Fibroblast of gingiva (primary cell): ENCODE results near the gene KIF27.
"Not testable (repeated sequence)": the region's sequence is repeated elsewhere in the genome, so short reads cannot be mapped to it uniquely, and the experiment has no call there.

Experiments used
- DNase-seq: peaks from one replicate; pipeline ENCODE4 v3.0.0-alpha.2; 2011; ENCODE audit warnings: low read depth

The KIF27 gene

GRCh38 chr9:83815120-83815519 lies 106.1 kb downstream of the KIF27 start:
- not testable (repeated sequence) for DNase-seq

GRCh38 chr9:83809213-83809612 lies 112.0 kb downstream of the KIF27 start:
- not testable (repeated sequence) for DNase-seq

DNA sequence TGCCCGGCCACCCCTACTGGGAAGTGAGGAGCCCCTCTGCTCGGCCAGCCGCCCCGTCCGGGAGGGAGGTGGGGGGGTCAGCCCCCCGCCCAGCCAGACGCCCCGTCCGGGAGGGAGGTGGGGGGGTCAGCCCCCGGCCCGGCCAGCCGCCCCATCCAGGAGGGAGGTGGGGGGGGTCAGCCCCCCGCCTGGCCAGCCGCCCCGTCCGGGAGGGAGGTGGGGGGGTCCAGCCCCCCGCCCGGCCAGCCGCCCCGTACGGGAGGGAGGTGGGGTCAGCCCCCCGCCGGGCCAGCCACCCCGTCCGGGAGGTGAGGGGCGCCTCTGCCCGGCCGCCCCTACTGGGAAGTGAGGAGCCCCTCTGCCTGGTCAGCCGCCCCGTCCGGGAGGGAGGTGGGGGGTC lies 116.8 kb downstream of the KIF27 start:
- not testable (repeated sequence) for DNase-seq

DNA sequence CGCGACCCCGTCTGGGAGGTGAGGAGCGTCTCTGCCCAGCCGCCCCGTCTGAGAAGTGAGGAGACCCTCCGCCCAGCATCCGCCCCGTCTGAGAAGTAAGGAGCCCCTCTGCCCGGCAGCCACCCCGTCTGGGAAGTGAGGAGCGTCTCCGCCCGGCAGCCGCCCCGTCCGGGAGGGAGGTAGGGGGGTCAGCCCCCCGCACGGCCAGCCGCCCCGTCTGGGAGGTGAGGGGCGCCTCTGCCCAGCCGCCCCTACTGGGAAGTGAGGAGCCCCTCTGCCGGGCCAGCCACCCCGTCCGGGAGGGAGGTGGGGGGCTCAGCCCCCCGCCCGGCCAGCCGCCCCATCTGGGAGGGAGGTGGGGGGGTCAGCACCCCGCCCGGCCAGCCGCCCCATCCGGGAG lies 117.3 kb downstream of the KIF27 start:
- DNase-seq: not testable (repeated sequence)

DNA sequence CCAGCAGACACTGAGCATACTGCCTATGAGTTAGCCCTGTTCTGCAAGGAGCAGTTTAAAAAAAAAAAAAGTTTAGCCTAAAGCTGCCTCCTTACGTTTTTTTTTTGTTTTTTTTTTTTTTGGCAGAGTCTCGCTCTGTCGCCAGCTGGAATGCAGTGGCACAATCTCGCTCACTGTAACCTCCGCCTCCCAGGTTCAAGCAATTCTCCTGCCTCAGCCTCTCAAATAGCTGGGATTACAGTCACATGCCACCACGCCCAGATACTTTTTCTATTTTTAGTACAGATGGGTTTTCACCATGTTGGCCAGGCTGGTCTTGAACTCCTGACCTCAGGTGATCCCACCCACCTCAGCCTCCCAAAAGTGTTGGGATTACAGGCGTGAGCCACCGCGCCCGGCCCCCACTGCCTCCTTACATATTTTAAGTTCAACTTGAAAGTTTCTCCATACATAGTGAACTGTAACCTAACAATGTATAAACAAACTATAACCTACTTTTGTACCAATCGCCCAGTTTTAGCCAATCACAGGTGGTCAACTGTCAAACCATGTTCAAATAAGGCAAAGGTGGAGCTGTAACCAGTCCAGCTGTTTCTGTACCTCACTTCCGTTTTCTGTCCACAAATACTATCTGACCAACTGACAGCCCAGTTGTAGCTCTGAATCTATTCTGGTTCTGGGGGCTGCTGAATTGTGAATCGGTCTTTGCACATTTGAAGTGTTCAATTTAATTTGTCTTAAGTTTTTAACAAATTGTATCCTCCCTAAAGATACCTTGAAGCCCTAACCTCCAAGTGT lies 120.8 kb downstream of the KIF27 start:
- DNase-seq: no peak

GRCh38 chr9:83794051-83794450 lies 127.2 kb downstream of the KIF27 start:
- no peak for DNase-seq

GRCh38 chr9:83792746-83793145 lies 128.5 kb downstream of the KIF27 start:
- DNase-seq: no peak
